ENCODE measurements around the gene LRRTM4.

DNA sequence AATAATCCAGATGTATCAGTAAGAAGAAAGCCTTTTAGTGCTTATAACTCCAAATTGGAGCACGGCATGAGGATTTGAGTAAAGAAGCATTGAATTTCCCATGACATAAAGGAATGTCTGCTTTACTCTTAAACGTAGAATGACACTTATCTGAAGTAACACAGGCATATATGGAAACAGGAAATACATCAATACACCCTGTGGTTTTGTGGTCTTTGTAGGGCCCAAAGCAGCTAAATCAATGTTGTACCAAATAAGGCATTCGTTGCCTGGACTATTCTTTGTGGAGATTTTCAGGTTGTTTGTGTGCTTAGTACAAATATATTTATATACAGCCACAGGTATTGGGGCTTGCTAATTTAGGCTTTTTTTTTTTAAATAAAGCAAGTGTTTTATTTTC lies 660.5 kb downstream of the LRRTM4 start:
- TF ChIP-seq, protein P1, sequence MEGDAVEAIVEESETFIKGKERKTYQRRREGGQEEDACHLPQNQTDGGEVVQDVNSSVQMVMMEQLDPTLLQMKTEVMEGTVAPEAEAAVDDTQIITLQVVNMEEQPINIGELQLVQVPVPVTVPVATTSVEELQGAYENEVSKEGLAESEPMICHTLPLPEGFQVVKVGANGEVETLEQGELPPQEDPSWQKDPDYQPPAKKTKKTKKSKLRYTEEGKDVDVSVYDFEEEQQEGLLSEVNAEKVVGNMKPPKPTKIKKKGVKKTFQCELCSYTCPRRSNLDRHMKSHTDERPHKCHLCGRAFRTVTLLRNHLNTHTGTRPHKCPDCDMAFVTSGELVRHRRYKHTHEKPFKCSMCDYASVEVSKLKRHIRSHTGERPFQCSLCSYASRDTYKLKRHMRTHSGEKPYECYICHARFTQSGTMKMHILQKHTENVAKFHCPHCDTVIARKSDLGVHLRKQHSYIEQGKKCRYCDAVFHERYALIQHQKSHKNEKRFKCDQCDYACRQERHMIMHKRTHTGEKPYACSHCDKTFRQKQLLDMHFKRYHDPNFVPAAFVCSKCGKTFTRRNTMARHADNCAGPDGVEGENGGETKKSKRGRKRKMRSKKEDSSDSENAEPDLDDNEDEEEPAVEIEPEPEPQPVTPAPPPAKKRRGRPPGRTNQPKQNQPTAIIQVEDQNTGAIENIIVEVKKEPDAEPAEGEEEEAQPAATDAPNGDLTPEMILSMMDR (conservative IDR thresholded peaks at IDR 0.05 in 1 of 2, IDR thresholded peaks at IDR 0.05 in 1 of 2; ENCODE audit: low read depth in 1 of 2, low read length in 2 of 2): no peak
- no peak for TF ChIP-seq EZH2 (IDR thresholded peaks at IDR 0.05; ENCODE audit: low read length, missing control alignments)
